Activated effector memory CD4-positive, alpha-beta T cell treated with anti-CD3 and anti-CD28 coated beads, Interleukin-2, amount 50 U/mL, for 16 hours (primary cell): Measurements from ENCODE around the gene HDAC4.

Experiments used
- DNase-seq: peaks from one replicate; pipeline ENCODE4 v3.0.0-alpha.2; 2020

Gene HDAC4

DNA sequence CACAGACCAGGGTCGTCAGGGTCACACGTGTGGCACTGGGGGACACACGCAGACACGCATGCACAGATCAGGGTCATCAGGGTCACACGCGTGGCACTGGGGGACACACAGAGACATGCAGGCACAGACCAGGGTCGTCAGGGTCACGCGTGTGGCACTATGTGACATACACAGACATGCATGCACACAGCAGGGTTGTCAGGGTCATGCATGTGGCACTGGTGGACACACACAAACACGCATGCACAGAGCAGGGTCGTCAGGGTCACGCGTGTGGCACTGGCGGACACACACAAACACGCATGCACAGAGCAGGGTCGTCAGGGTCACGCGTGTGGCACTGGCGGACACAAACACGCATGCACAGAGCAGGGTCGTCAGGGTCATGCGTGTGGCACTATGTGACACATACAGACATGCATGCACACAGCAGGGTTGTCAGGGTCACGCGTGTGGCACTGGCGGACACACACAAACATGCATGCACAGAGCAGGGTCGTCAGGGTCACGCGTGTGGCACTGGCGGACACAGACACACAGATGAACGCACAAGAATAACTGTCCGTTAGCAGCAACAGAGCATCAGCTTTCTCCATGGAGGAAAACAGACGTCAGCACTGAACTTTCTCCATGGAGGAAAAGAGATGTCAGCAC lies 34.9 kb downstream of the HDAC4 start:
- DNase-seq = no peak

DNA sequence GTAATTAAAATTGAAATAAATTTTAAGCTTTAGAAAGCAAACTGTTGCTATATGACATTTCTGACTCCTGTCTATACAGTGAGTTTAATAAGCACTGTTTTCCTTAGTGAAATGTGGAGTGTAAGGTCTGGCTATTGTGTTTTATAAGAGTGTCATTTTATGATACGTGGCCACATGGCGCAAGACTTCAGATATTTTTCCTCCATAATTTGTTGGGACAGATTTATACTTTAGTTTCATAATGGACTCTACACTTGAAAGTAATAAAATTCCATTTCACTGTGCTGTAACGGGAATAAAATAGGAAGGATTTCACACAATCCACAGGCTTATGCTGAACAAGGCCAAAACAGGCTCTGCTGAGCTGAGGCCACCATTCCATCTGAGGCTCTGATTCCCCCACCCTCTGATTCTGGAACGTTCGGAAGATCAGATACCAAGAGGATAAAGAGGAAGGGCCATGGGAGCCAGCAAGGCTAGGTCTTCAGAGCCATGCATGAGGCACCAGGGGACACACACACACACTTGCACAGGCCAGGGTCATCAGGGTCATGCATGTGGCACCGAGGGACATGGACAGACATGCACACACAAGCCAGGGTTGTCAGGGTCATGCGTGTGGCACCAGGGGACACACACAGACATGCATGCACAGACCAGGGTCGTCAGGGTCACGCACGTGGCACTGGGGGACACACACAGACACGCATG lies 35.6 kb downstream of the HDAC4 start:
- DNase-seq = no peak

DNA sequence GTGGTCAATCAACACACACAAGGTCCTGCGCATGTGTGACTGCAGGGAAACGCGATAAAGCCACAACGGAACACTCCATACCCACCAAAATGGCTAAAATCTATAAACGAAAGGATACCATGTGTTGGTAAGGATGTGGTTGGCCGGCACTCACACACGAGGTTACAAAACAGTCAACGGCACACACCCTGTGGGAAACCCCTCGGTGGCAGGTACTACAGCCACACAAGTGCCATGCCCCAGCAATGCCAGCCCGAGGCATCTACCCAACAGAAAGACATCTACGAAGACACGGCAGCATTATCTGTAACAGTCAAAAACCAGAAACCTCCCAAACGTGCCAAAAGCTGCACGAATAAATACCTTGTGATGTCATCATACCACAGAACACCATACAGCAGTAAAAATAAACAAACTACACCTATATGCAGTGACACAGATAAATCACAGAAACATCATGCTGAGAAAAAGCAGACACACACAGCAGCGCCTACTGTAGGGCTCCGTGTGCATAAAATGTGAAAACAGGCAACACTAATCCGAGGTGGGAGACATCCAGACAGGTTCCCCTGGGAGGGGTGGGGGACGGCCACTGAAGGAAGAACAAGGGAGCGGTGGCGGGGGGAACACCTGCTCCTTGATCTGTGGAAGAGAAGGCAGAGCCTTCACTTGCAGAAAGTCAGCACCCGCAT lies 36.7 kb downstream of the HDAC4 start:
- DNase-seq = peak; percentile 71

DNA sequence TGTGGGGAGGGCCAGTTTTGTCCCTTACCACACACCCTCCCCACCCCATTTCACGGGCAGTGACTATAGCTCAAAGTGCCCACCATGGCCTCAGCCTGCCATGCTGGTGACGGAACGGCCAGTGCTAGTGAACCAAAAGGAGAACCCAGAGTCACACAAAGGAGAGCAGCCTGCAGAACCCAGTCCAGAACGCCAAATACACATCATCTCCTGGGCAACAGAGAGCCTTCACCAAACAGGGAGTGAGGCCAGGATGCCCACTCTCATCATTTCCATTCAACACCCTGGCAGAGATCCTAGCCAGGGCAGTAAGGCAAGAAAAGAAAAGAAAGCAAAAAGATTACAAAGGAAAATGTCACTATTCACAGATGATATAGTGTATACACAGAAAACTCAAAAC lies 38.3 kb downstream of the HDAC4 start:
- no peak for DNase-seq

DNA sequence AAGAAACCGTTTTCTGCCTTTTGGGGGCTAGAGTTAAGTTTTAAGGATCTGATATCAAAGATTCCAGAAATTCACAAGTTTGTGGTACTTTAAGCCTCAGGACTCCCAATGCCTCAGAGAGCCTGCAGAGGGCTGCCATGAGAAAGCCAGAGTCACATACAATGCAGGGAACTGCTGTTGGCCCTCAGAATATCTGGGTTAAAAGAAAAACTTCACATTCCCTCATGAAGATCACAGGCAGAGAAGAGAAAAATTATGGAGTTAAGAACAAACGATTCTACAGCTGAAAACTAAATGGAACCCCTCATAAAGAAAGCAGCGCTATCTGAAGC lies 39.5 kb downstream of the HDAC4 start:
- no peak for DNase-seq

DNA sequence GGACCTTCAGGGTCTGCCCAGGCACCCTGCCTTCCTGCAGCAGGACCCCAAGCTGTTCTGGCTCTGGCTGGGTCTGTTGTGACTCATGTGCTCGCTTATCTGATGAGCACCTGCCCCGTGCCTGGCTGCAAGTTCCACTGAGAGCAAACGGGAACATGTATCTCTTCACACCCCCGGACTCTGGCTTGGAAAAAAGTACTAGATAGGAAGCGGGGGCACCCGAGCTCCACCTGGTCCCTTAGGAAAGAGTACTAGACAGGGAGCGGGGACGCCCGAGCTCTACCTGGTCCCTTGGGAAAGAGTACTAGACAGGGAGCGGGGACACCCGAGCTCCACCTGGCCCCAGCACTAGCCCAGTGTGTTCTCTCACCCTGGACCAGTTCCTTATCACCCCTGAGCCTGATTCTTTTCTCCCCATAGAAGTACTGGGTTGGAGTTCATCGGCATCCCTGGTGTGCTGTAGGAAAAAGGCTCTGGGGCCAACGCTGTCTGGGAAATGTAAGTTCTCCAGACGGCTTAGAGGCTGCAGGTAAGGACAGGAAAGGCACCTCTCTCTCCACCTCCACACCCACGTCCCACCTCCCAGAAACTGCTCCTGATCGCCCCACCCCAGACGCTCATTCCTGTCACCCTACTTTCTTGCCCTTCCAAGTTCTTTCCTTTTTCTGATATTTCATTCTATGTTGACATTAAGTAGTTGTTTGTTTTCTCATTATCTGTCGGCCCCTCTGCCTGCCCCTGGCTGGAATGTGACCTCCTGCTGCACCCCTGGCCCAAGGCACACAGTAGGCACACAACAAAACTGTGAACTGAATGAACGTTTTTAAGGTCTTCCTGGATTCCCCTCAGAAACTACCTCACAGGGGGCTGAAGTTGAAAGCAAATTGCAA lies 40.2 kb downstream of the HDAC4 start:
- DNase-seq = no peak

DNA sequence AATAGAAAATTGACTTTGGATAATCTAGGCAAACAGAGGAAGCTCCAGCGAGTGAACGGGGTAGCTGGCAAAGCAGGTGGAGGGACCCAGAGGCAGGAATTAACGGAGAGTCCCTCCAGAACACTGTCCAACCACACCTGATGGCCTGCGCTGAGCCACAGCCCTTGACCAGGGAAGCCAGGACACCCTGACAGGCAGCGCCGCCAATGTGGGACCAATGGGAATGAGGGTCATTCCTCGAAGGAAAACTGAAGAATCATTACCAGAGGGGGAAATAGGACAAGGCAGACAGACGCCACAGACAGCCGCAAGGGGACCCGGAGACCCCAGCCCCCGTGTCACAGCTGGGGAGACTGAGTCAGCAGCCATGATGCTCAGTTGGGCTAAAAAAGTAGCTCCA lies 40.8 kb downstream of the HDAC4 start:
- DNase-seq = no peak

DNA sequence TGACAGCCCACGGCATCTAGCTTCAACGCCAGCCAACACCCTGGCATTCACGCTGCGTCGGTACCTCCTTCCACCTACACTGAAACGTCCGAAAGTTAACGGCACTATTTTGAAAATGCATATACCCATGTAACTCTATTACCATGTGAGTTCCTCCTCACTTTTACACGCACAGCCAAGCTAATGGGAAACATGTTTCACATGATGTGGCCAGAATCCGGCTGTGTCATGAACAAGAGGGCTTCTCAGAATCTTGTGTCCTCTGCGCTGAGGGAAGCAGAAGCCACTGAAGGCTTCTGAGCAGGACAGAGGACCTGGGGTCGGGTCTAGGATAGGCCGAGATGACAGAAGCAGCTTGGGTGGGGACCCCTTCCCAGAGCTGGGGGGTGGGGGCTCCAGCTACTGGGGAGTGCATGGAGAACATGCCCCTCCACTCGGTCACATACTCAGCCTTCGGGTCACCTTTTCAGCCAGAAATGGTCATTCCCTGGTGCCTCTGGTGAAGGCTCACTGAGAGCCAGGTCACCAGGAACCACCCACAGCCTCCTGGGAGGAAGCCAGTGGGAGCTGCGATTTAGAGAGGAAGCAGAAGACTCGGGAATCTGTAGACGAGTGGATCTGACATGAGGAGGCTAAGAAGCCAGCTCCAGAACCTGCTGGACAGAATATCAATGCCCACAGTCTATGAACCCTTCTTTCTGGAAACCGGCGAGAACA lies 41.5 kb downstream of the HDAC4 start:
- DNase-seq = no peak

DNA sequence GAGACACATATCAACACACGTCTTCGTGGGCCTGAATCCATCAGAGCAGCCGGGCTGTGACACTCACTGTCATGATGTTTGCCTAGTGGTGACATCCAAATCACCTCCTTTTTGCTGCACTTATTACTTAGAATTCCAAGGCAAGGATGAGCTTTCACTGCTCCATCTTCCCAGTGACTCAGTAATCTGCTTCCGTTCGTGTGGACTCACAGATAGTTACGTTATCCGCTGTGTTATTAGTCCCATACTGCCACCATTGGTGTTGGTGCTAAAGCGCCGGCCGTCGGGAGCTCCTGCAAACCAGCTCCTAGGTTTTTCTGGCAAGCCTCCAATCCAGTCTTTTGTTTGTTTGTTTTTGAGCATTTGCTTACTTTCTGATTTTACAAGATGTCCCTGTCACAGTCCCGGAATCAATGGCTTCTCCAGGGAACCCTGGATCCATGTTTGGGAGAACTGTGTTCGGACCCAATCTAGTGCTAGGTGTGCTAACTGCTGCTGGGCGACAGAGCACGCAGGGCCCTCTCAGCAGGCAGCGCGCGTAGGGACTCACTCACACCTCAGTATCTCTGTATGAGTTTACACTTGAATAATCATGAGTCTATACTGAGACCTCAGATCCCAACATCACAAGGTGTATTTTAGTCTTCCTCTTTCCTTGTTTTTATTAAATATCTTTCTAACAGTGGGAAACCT lies 42.6 kb downstream of the HDAC4 start:
- DNase-seq = no peak

DNA sequence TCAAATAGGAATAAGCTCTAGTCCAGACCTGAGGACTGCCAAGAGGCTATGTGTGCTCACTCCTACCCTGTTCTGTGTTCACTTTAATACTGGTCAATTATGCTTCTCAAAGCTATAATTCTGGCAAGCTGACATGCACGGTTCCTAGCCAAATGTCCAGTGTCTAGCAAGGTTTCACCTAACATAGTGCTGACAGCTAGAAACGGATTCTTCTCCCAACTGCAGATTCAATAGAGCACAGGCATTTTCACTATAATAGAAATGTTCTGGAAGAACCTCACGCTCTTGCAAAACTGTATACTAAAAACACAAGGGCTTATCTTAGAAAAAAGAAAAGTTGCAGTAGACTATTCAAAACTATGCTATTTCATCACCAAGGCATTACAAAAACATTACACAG lies 45.1 kb downstream of the HDAC4 start:
- no peak for DNase-seq

DNA sequence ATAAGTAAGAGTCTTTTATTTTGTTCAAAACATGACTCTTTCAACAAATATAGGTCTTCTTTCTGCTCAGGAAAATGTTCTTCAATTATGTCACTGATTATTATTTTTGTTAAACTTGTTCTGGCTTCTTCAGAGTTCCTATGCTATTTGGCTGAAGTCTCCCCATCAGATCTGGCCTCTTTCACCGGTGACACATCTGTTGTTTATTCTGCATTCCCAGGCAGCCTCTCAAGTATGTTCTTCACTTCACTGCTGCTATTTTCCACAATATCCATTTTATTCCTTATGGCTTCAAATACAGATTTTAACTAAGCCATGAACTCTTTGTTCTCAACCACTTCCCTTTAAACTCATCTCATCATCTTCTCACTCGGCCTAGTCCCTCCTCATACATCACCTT lies 45.7 kb downstream of the HDAC4 start:
- no peak for DNase-seq

DNA sequence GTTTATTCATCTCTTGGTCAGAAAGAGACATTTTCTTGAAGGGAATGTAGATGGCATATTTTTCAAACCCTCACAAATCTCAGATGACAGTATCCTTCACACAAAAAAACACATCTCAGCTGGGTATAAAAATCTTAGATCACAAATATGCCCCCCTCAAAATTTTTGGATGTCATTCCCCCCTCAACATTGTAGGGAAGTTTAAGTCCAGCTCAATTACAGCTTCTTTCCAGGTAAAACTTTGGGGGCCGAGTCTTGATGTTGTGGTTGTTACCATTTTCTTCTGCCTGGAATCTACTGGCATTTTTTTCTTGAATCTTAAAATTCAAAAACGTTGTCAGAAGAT lies 46.1 kb downstream of the HDAC4 start:
- DNase-seq = no peak

DNA sequence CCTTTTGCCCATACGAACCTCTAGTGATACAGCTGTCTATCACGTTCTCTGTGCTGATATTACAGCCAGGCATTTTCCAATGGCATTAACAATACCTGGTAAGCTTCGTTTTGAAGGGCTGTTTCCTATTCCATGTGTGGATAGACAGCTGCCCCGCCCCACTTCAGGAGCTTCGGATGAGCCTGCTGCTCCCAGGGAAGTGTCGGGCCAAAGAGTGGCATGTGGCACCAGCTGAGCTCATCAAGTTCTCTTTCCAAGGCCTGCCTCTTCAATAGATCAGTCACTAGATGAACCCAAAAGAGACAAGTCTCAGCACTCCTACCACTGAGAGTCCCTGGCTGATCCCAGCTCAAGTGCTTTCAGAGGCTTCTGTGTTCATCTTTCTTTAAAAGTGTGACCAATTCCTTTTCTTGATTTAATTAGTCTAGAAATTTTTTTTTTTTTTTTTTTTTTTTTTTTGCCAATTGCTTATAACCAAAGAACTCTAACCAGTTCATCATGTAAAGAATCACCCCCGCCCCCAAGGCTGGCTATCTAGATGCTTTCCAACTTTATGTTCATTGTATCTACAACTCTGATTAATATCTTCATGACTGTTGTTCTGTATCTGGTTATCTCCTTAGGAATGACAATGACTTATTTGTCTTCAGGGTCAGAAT lies 46.6 kb downstream of the HDAC4 start:
- DNase-seq = no peak

DNA sequence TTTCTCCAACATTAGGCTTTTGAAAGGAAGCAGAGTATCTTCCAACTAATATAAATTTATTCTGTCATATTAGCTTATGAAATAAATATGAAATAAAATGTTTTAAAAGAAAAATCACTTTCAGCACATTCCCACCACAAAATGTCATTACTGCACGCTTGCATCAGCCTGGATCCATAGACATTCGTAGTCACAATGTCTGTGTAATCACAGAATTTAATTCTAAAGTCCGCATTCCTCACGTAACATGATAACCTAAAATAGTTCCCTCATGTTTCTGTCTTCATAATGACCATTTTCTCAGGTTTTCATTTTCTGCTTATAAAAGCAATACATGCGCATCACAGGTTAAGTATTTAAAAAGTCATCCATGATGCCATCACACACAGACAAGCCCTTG lies 47.1 kb downstream of the HDAC4 start:
- DNase-seq = no peak

DNA sequence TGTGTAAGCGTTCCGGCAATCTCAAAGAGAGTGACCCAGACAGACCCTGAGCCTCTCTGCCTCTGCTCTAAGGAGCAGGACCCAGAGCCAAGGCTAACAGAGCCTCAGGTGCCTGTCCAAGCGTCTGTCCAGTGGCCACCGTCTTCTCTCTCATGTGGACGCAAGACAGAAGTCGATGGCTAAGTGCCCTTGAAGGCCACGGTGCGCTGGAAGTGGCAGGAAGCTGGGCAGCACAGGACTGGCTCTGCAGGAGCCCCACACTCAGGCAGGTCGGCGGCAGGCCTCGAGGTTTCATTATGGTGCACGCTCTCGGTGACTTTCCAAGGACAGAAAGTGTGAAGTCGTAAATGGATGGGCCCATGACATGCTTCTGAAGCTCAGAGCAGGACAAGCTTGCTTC lies 49.1 kb downstream of the HDAC4 start:
- DNase-seq = no peak

DNA sequence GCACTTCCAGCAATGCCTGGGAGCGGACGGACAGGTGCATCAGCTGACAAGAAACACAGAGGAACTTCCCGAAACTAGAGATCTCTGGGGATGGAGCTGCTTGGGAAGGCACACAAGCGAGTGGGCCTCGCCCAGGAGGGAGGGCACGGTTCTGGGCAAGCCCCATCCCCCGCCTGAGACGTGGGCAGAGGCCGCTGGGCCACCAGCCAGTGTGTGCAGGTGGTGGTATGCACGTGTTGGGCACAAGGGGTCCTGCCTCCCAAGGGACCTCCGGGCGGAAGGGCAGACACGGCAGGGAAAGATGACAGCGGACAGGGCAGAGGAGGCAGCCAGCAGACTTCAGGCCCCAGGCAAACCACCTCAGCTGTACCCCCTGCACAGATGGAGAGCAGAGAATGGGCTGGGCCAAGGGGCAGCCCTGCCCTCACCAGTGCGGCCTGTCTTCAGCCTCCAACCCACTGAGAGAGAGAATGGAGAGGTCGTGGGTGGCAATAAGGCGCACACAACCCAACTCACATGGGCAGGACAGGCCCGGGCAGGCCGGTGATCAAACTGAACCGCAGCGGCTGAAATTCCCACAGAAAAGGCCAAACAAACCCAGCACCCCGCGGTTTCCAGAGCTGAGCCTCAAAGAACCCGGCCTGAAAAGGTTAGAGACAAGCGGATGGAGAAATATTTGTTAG lies 51.2 kb downstream of the HDAC4 start:
- no peak for DNase-seq

DNA sequence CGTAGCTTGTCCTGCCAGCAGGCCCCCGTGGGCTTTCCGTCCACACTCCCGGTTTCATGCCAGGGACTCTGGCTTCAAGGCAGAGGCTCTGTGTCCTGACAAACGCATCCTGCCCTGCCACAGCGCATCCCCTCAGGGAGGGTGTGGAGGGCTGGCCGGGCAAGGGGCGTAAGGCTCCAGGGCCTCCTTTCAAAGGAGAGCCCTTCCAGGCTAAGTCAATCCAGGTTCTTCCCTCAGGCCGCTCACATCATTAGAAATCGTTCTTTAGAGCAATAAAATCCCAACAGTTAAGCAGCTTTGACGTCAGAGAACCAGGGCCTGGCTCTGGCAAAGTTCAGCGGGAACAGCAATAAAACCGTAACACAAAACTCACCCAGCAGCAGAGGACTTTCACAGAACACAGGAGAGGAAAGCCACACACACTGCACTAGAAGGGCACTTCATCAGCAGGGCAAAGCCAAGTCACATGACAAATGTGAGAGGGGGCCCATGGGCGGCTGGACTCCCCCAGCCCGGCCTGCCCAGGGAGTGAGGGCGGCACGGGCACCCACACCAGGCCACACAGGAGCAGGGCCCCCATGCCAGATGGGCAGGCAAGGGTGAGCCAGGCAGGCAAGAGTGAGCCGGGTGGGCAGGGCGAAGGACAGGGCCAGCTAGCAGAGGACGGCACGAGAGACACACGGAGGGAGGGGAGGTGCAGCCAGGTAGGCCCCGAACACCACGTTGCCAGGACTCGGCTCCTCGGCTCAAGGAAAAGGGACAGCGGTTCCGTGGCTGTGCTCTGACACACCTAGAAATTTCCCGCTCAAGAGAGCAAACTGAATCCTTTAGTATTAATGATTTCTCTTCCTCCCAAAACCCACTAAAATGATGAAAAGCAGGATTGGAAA lies 52.0 kb downstream of the HDAC4 start:
- DNase-seq = no peak

DNA sequence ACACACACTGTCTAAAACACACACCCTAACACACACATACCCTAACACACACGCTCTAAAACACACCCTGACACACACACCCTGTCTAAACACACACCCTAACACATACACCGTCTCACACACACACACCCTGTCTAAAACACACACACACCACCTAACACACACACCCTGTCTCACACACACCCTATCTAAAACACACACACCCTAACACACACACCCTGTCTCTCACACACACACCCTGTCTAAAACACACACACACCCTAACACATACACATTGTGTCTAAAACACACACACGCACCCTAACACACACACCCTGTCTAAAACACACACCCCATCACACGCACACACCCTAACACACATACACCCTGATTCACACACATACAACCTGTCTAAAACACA lies 54.1 kb downstream of the HDAC4 start:
- no peak for DNase-seq

DNA sequence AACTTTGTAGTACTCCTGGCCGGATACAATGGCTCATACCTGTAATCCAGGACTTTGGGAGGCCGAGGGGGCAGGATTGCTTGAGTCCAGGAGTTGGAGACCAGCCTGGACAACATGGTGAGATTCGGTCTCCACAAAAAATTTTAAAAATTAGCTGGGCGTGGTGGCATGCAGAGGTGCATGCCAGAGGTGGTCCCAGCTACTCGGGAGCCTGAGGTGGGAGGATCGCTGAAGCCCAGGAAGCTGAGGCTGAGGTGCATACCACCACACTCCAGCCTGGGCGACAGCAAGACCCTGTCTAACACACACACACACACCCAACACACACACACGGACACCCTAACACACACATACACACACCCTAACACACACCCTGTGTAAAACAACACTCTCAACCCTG lies 55.6 kb downstream of the HDAC4 start:
- no peak for DNase-seq

DNA sequence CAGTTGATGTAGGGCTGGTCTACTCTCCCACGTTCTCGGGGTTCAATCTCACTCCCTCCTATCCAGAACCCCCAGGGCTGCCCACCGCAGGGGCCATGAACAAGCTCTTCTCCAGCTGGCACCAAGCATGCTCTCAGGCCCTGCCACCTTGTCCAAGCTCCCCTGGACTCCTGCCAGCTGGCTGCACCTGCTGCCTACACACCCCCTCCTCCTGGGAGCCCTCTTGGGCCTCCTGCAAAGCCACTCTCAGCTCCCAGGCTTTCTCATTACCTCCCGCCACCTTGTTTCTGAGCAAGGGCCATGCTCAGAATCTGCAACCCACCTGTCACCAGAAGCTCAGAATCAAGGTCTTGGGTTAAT lies 56.0 kb downstream of the HDAC4 start:
- no peak for DNase-seq
